ENCODE measurements around the gene PAX5.

PAX5 gene

DNA sequence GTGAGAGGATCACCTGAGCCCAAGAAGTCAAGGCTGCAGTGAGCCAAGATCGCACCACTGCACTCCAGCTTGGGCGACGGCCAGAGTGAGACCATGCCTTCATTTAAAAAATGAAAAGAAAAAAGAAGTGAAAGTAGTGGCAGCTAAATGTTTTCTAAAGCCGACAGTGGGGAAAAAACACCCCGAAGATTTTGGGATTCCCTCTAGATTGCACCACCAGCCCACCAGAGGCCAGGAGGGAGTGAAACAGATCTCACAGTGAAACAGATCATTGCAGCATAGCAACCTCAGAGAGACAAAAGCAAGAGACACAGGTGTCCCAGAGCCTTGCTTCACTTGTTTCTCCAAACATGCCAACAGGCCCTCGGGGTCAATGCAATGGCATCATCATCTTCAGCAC, 156.8 kb downstream of the PAX5 start:
- H3K4me3 ChIP-seq (ENCODE audit: low read depth, low read length) = no peak overlapping the region
- TF ChIP-seq, protein P1, sequence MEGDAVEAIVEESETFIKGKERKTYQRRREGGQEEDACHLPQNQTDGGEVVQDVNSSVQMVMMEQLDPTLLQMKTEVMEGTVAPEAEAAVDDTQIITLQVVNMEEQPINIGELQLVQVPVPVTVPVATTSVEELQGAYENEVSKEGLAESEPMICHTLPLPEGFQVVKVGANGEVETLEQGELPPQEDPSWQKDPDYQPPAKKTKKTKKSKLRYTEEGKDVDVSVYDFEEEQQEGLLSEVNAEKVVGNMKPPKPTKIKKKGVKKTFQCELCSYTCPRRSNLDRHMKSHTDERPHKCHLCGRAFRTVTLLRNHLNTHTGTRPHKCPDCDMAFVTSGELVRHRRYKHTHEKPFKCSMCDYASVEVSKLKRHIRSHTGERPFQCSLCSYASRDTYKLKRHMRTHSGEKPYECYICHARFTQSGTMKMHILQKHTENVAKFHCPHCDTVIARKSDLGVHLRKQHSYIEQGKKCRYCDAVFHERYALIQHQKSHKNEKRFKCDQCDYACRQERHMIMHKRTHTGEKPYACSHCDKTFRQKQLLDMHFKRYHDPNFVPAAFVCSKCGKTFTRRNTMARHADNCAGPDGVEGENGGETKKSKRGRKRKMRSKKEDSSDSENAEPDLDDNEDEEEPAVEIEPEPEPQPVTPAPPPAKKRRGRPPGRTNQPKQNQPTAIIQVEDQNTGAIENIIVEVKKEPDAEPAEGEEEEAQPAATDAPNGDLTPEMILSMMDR (IDR thresholded peaks at IDR 0.05; ENCODE audit: insufficient read depth, low read depth, low read length, missing control alignments) = no peak
- DNase-seq (ENCODE audit: low read depth) = peak; percentile 57

DNA sequence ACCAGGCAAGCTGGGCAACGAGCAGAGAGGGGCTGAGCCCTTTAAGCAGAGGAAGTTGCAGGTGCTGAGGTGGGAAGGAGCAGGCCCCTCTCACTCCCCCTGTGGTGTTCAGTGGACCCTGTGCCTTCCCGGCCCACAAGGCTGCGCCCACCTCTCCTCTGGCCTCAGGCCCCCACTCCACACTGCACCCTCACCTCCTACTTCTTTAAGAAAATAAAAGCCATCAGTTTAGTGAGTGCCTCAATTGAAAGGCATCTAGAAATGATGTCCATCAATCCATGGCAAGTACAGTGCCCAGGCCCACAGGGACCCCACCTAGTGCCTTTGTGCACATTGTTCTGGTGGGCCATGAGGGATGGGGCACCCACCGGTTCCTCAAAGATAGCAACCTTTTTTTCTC, 158.0 kb downstream of the PAX5 start:
- H3K4me3 ChIP-seq (ENCODE audit: low read depth, low read length) = no peak overlapping the region
- TF ChIP-seq, protein P1 (IDR thresholded peaks at IDR 0.05; ENCODE audit: insufficient read depth, low read depth, low read length, missing control alignments) = no peak
- DNase-seq (ENCODE audit: low read depth) = no peak

DNA sequence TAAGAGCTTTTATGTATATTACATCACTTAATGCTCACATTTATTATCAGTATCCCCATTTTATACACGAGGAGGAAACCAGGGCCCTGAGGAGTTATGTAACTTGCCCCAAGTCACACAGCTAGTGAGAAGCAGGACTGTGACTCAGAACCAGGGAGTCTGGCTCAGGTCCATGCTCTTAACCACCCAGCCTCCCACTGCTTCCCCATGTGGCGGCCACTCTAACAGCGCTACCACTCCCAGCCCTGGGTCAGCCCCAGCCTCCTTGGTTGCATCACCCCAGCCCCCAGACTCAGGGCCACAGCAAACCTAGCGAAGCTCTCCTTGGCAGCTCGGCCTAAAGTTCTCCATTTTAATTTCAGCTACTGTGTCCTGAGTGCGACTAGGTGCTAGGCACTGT, 159.1 kb downstream of the PAX5 start:
- DNase-seq (ENCODE audit: low read depth) = no peak
- H3K4me3 ChIP-seq (ENCODE audit: low read depth, low read length) = no peak overlapping the region
- TF ChIP-seq, protein P1 (IDR thresholded peaks at IDR 0.05; ENCODE audit: insufficient read depth, low read depth, low read length, missing control alignments) = no peak

DNA sequence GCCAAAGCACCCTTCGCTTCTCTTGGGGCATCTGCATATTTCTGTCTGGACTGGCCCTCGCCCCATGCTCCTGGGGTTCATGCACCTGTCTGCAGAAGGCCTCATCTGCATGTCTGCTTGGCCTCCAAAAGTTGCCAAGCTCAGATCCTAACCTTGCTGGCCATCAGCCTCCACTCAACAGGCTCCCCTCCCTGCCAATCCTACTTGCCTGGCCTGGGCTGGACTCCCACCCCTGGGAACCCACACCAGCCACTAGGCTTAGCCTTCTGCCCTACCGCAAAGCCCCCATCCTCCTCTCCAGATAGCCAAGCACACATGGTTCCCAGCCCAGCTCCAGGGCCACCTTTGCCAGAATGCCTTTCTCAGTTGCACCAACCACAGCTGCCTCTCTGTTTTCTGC, 159.8 kb downstream of the PAX5 start:
- no peak overlapping the region for H3K4me3 ChIP-seq (ENCODE audit: low read depth, low read length)
- DNase-seq (ENCODE audit: low read depth) = no peak
- TF ChIP-seq, protein P1 (IDR thresholded peaks at IDR 0.05; ENCODE audit: insufficient read depth, low read depth, low read length, missing control alignments) = no peak

DNA sequence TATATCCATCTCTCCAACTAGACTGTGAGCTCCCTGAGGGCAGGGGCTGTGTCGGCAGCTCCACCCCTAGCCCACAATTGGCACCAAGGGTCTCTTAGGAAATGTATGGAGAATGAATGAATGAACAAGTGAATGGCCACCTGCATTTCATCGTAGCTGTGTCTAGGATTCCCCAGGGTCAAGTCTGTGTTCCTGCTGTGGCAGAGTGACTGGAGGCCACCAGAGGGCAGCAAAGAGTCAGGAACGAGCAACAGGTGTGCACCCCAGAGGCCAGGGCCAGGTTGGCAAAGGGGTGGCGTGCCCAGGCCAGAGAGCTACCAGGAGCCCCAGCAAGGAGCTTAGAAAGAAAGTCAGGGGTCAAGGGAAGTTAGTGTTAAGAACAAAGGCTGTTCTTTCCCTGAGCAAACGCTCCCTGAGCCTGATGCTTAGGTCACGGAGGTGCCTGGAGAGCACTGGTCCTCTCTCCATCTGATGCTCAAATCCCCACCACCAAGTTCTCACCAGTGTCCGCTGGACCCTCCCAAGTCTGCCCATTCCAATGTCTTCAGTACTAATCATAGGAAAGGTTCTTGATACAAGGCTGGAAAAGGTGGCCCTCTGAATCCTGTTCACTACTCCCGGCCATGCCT, 160.7 kb downstream of the PAX5 start:
- DNase-seq (ENCODE audit: low read depth) = peak; percentile 87
- TF ChIP-seq, protein P1 (IDR thresholded peaks at IDR 0.05; ENCODE audit: insufficient read depth, low read depth, low read length, missing control alignments) = peak; percentile 85
- no peak overlapping the region for H3K4me3 ChIP-seq (ENCODE audit: low read depth, low read length)

DNA sequence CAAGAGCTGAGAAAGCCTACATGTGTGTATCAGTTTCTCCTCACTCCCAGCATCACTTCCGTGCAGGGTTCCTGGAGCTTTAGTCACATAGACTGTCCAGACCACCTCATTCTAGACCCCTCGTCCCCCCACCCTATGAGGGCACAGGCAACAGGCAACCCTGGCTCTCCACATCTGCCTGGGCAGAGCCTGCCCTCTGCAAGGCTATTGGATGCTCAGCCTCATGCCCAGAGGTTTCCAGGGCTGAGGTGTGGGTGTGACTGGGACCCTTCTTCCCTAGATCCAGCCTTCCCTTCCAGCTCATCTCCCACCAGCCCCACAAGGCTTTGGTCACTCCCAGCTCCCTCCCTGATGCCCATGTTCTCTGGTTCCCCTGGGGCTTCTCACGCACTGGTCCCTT, 161.4 kb downstream of the PAX5 start:
- TF ChIP-seq, protein P1 (IDR thresholded peaks at IDR 0.05; ENCODE audit: insufficient read depth, low read depth, low read length, missing control alignments) = no peak
- no peak overlapping the region for H3K4me3 ChIP-seq (ENCODE audit: low read depth, low read length)
- DNase-seq (ENCODE audit: low read depth) = no peak

DNA sequence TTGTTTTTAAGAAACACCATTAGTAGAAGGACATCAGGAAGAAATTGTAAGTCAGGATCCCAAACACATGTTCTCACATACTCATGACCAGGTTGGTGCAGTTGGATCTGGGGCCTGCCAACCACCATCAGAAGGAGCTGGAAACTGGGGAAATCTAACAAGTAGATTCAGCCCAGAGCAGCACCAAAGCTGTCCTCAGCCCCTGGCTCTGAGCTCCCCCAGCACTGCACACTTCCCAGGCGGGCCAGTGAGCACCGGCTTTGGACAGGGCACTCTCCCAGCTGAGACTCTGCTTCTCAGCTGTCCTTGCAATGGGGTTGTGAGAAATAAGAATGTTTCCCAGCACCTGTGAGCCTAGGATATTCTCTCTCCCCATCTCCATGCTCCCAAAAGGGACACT, 162.5 kb downstream of the PAX5 start:
- TF ChIP-seq, protein P1 (IDR thresholded peaks at IDR 0.05; ENCODE audit: insufficient read depth, low read depth, low read length, missing control alignments) = no peak
- no peak for DNase-seq (ENCODE audit: low read depth)
- H3K4me3 ChIP-seq (ENCODE audit: low read depth, low read length) = no peak overlapping the region
